HUES64 (cell line): ENCODE results near the gene ALG12.

Source experiments
- H3K27ac ChIP-seq: 2 replicates; pipeline ENCODE4 v1.7.0; 2013; ENCODE audit warnings: low read depth, low read length, inconsistent platforms
- H3K27me3 ChIP-seq: 2 replicates; pipeline ENCODE4 v1.6.1; 2013; ENCODE audit warnings: mild to moderate bottlenecking, low read length; ENCODE audit not compliant: insufficient read depth
- H3K36me3 ChIP-seq: 2 replicates; pipeline ENCODE4 v1.6.1; 2013; ENCODE audit warnings: mild to moderate bottlenecking, low read length; ENCODE audit not compliant: insufficient read depth
- H3K4me1 ChIP-seq: 2 replicates; pipeline ENCODE4 v1.6.1; 2013; ENCODE audit warnings: mild to moderate bottlenecking, low read length, moderate library complexity; ENCODE audit not compliant: insufficient read depth
- H3K4me3 ChIP-seq: 2 replicates; pipeline ENCODE4 v1.5.1; 2013; ENCODE audit warnings: mild to moderate bottlenecking, low read length, moderate library complexity
- H3K9ac ChIP-seq: 2 replicates; pipeline ENCODE4 v1.6.1; 2013; ENCODE audit warnings: mild to moderate bottlenecking, low read depth, low read length
- H3K9me3 ChIP-seq: 2 replicates; pipeline ENCODE4 v1.6.1; 2013; ENCODE audit warnings: low read depth, low read length; ENCODE audit not compliant: insufficient read depth
- WGBS: fragments of 150-250, 120-280 bp; methylation state at CpG from one replicate; pipeline ENCODE4 v1.1.7; 2013; ENCODE audit warnings: missing lambda C conversion rate; 5-methylcytosine and 5-hydroxymethylcytosine counted together

ALG12 gene

GRCh38 chr22:49934160-49934890 is 16.1 kb upstream of the ALG12 start:
- Histone ChIP-seq H3K27ac (no peak overlapping the region), H3K9ac (no peak overlapping the region), H3K36me3 (no peaks in the 10 kb centered on the region), H3K9me3 (no peaks in the 10 kb centered on the region), H3K27me3 (peaks cover 17% of the 10 kb centered on the region), H3K4me3 (peak overlapping the region; percentile 37), H3K4me1 (peaks cover 12% of the 10 kb centered on the region; the same call in 1 of the 2 replicates)
- 77% methylated on average over 22 of the region's 24 CpGs for WGBS

DNA sequence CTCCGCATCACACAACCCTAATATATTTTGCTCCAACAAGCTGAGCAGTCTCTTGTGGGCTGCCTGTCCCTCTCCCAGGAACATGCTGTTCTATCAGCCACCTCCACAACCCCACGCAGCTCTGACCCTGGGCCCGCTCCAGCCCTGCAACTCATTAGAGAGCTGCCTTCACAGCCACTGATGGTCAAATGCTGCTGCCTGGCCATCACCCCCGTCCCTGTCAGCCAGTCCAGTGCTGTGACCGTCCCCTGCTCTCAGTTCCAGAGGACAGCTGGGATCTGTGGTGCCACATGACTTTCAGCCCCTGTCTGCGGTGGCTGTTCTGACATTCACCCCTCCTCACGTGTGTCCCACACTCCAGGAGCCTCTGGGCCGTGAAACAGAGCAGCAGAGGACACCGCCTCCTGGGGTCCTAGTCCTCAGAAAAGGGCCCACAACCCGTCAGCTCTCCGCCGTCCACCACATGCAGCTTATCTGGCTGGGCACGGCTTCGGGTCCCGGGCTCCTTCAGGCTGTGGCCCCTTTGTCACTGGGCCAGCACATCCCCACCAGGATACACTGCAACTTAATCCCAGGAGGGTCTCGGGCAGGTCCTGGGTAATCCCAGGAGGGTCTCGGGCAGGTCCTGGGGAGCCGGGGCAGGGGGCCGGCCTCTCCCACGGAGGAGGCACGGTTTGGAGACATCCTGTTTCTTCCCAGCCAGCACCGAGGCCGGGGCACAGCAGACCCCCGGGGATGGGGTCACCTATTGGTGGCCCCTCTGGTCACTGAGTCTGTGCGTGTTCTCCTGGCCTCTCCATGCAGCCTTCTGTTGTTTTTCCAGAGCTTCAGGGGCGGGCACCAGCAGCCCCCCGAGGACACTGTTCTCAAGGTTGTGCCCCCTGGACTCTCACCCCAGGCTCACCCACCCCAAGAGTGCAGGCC is 15.3 kb upstream of the ALG12 start:
- H3K36me3 ChIP-seq = no peaks in the 10 kb centered on the region
- no peak overlapping the region for H3K4me3 ChIP-seq
- H3K9ac ChIP-seq = no peak overlapping the region
- H3K27me3 ChIP-seq = peaks cover 22% of the 10 kb centered on the region
- no peak overlapping the region for H3K27ac ChIP-seq
- H3K4me1 ChIP-seq = peaks cover 12% of the 10 kb centered on the region; the same call in 1 of the 2 replicates
- no peaks in the 10 kb centered on the region for H3K9me3 ChIP-seq
- WGBS = 84% methylated on average over 27 of the region's 27 CpGs

DNA sequence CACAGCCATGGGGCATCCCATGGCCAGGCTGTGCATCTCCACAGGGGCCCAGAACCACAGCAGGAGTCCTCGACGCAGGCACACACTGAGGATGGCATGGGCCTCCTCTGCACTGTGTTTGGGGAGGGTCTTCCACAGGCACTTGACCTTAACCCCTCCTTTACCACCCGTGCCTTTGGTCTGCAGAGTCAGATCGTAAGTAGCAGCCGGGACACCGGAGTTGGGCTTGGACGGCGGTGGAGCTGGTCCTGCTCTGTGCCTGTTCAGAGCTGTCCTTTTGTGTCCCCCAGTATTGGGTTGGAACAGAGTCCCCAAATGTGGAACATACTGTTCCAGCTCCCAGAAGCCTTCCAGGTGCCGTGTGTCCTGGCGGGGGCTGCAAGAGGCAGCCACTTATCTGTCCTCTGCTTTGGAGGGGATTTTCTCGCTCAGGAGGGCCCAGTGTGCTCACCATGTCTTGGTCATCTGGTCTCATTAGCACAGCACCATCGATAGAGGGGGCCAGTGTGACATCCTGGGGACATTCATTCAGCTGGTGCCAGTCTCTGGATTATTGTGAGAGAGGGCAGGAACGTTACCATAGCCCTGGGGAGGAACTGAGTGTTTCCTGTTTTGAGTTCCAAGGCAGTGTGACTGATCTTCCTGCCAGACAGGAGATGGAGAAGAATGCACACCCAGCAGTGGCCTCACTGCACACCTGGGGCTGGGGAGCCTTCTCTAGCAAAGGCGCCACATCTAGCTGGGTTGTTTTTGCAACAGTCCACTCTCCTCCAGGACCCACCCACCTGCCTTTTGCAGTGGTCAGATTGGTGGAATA is 12.6 kb upstream of the ALG12 start:
- Histone ChIP-seq H3K9ac (no peak overlapping the region), H3K4me3 (no peak overlapping the region), H3K36me3 (peaks cover under 1% of the 10 kb centered on the region; the same call in 1 of the 2 replicates), H3K27ac (no peak overlapping the region), H3K27me3 (peaks cover 22% of the 10 kb centered on the region), H3K9me3 (no peaks in the 10 kb centered on the region), H3K4me1 (no peaks in the 10 kb centered on the region)
- whole genome bisulfite sequencing = 78% methylated on average over 14 of the region's 14 CpGs

DNA sequence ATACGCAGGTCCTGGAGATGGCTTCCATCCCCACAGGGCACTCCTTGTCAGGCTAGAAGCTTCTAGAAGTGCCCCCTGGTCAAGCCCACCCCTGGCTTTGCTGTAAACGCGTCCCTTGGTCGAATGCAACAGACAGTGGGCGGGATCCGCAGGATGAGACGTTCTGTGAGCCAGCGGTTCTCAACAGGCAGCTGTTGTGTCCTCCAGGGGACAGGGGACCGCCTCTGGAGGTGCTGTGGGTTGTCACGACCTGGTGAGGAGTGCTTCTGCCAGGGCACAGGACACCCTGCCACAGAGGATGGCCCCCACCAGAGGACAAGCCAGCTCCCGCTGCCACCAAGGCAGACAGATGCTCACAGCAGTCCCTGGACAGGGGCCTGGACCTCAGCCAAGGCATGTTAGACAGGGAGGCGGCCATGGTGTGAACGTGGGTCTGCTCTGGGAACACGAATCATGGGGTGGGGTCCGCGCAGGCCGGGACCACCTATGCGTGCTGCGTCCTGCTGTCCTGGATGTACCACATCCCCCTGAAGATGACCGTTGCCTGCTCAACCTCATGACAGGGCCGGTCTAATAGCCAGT is 11.8 kb upstream of the ALG12 start:
- Histone ChIP-seq H3K9me3 (no peaks in the 10 kb centered on the region), H3K27ac (no peak overlapping the region), H3K9ac (no peak overlapping the region), H3K4me3 (no peak overlapping the region), H3K4me1 (no peaks in the 10 kb centered on the region), H3K36me3 (peaks cover 7% of the 10 kb centered on the region; the same call in 1 of the 2 replicates), H3K27me3 (peaks cover 22% of the 10 kb centered on the region)
- 75% methylated on average over 21 of the region's 21 CpGs for WGBS

- no peaks in the 10 kb centered on the region for H3K4me1 ChIP-seq
- WGBS = 7% methylated on average over 75 of the region's 75 CpGs
- H3K9ac ChIP-seq = no peak overlapping the region
- H3K27me3 ChIP-seq = peaks cover 22% of the 10 kb centered on the region
- H3K36me3 ChIP-seq = peaks cover 7% of the 10 kb centered on the region; the same call in 1 of the 2 replicates
- H3K27ac ChIP-seq = no peak overlapping the region
- no peak overlapping the region for H3K4me3 ChIP-seq
- no peaks in the 10 kb centered on the region for H3K9me3 ChIP-seq
Observed at GRCh38 chr22:49929211-49929979, 11.2 kb upstream of the ALG12 start.

DNA sequence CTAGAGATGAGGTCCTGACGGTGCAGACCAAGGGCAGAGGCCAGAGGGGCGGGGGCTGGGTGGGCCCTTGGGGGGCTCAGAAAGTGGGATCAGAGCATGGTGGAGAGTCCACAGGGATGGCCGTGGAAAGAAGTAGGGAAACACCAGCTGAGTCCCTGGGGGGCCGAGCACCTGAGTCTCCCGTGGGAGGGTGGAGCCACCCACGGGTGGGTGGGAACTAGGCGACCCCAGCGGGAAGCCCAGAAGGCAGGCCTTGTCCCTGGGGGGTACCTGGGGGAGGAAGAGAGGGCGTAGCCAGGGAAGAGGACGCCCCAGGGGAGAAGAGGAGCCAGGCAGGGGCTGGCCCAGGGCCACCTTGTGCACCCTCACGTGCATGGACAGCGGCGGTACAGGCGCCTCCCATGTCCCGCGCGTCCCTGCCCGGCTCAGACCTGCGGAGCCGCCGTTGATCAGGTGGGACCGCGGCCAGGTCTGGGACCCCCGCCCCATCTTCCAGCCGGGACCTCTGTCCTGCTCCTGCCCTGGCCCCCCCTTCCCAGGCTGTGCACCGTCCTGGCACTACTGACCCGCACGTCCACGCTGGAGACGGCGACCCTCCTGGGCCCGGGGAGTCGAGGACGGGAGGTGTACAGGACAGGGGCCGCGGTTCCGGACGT is 10.4 kb upstream of the ALG12 start:
- peaks cover 22% of the 10 kb centered on the region for H3K27me3 ChIP-seq
- H3K9me3 ChIP-seq = no peaks in the 10 kb centered on the region
- H3K36me3 ChIP-seq = peaks cover 7% of the 10 kb centered on the region; the same call in 1 of the 2 replicates
- no peak overlapping the region for H3K4me3 ChIP-seq
- no peaks in the 10 kb centered on the region for H3K4me1 ChIP-seq
- H3K9ac ChIP-seq = no peak overlapping the region
- H3K27ac ChIP-seq = no peak overlapping the region
- WGBS = 66% methylated on average over 38 of the region's 38 CpGs

DNA sequence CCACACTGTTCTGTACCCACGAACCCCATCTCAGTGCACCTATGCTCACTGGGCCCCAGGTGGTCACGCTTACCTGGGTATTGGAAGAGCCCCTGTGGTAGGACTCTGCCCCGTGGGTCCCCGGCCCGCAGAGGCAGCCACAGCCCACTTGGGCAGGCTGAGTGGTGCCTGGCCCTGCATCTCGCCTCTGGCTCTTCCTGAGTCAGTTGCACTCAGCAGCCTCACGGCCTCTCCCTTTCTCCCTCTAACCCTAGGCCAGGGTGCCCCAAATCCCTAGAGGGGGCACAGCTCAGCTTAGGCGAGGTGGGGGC is 9.9 kb upstream of the ALG12 start:
- Histone ChIP-seq H3K9me3 (no peaks in the 10 kb centered on the region), H3K27ac (no peak overlapping the region), H3K27me3 (peaks cover 22% of the 10 kb centered on the region), H3K4me3 (no peak overlapping the region), H3K4me1 (no peaks in the 10 kb centered on the region), H3K9ac (no peak overlapping the region), H3K36me3 (peaks cover 7% of the 10 kb centered on the region; the same call in 1 of the 2 replicates)
- 89% methylated on average over 8 of the region's 8 CpGs for WGBS

DNA sequence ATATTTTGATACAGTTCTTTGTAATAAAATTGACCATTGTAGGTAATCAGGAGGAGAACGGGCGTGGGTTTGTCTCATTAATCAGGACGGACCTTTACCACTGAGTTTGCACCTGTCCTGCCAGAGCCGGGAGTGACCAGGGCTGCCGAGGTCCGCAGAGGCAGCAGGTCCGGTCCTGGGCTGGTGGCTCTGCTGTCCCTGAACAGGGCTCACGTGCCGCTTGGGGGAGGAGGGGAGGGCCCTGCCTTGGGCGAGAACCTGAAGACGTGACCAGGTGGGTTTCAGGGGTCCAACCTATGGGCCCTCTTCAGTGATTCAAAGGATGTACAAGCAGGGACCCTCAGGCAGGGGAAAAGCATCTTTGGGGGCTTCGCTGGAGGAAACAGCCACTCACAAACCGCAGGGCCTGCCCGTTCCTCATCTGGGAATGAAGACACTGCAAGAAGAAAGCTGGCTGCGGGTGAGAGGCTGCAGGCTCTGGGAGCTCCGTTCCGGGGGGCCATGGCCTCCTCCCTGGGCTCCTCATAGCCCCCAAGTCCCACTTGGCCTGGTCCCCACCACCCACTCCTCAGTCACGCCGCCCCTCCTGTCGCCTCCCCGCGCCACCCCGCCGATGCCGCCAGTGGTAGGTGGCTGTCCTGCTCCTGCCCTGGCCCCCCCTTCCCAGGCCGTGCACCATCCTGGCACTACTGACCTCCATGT is 9.4 kb upstream of the ALG12 start:
- Histone ChIP-seq H3K27me3 (peaks cover 22% of the 10 kb centered on the region), H3K9me3 (no peaks in the 10 kb centered on the region), H3K4me3 (no peak overlapping the region), H3K4me1 (no peaks in the 10 kb centered on the region), H3K9ac (no peak overlapping the region), H3K36me3 (peaks cover 7% of the 10 kb centered on the region; the same call in 1 of the 2 replicates), H3K27ac (no peak overlapping the region)
- WGBS = 90% methylated on average over 26 of the region's 26 CpGs

DNA sequence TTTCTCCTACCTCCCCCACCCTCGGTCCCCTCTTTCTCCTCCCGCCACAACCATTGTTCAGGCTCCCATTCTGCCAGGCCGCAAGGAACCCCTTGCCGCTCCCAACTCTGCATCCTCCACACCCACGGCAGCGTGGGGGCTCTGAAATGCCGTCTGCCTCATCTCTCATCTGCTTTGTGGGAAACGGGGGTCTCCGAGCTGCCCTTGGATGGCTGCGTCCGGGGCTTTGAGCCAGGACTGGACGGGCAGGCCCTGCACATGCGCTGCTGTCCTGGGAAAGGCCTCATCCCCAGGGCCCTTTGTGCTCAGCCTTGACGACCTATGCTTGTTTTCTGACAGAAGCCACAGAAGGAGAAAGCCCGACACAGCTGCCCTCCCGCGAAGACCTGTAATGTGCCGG is 8.7 kb upstream of the ALG12 start:
- Histone ChIP-seq H3K36me3 (peaks cover 7% of the 10 kb centered on the region; the same call in 1 of the 2 replicates), H3K9me3 (no peaks in the 10 kb centered on the region), H3K27ac (no peak overlapping the region), H3K4me3 (no peak overlapping the region), H3K4me1 (no peaks in the 10 kb centered on the region), H3K27me3 (peaks cover 22% of the 10 kb centered on the region), H3K9ac (no peak overlapping the region)
- WGBS = 86% methylated on average over 18 of the region's 18 CpGs
